Liver (tissue), 3 donors: ENCODE data around the gene SH3D19.

Experiments used
- CTCF ChIP-seq: fragments of 150-350 bp; IDR thresholded peaks from 2 replicates; pipeline ENCODE4 v1.5.1; 2017; ENCODE audit warnings: improper control_type of control experiment, low read depth, low read length; ENCODE audit not compliant: missing input control
- EGR1 ChIP-seq, 2 donors: IDR thresholded peaks; 2 replicates each; pipeline ENCODE4 v1.6.1; 2016 to 2018; ENCODE audit warnings: antibody characterized with exemption in 2 of 2, low read depth in 2 of 2
- FOXA1 ChIP-seq: IDR thresholded peaks from 2 replicates; pipeline ENCODE4 v1.6.1; 2016; ENCODE audit warnings: antibody characterized with exemption
- FOXA2 ChIP-seq: IDR thresholded peaks from 2 replicates; pipeline ENCODE4 v1.6.1; 2016; ENCODE audit warnings: antibody characterized with exemption
- JUND ChIP-seq, 2 donors: IDR thresholded peaks; 2 replicates each; pipeline ENCODE4 v1.6.1; 2016; ENCODE audit warnings: antibody characterized with exemption in 2 of 2
- RAD21 ChIP-seq, 2 donors: IDR thresholded peaks; 2 replicates each; pipeline ENCODE4 v1.6.1; 2016; ENCODE audit warnings: antibody characterized with exemption in 2 of 2, mild to moderate bottlenecking in 2 of 2
- REST ChIP-seq: IDR thresholded peaks from 2 replicates; pipeline ENCODE4 v1.6.1; 2016; ENCODE audit warnings: antibody characterized with exemption, mild to moderate bottlenecking
- SP1 ChIP-seq: IDR thresholded peaks from 2 replicates; pipeline ENCODE4 v1.6.1; 2018; ENCODE audit warnings: antibody characterized with exemption, mild to moderate bottlenecking
- TAF1 ChIP-seq: conservative IDR thresholded peaks from 2 replicates; pipeline ENCODE4 v1.6.1; 2016; ENCODE audit warnings: antibody characterized with exemption, mild to moderate bottlenecking
- YY1 ChIP-seq: IDR thresholded peaks from 2 replicates; pipeline ENCODE4 v1.6.1; 2016; ENCODE audit warnings: antibody characterized with exemption, mild to moderate bottlenecking
- ZBTB33 ChIP-seq: IDR thresholded peaks from 2 replicates; pipeline ENCODE4 v1.6.1; 2016; ENCODE audit warnings: antibody characterized with exemption
- donor health status: healthy.
- donor health status: healthy.

- TF ChIP-seq CTCF, result no peak
- no peak for TF ChIP-seq JUND (IDR thresholded peaks at IDR 0.05)
- TF ChIP-seq TAF1, result no peak
- TF ChIP-seq YY1, result no peak
- TF ChIP-seq REST, result no peak
- TF ChIP-seq RAD21 (IDR thresholded peaks at IDR 0.05), result no peak
- no peak for TF ChIP-seq FOXA1
- no peak for TF ChIP-seq EGR1 (IDR thresholded peaks at IDR 0.05; ENCODE audit: low read depth in 2 of 2)
- no peak for TF ChIP-seq SP1
- TF ChIP-seq ZBTB33, result no peak
- no peak for TF ChIP-seq FOXA2
Observed at GRCh38 chr4:151347490-151348235, 22.3 kb upstream of the SH3D19 start.
